GM06990 (cell line): ENCODE data around the gene HBP1.
A peak's percentile ranks its signal among the peaks of the same experiment; 100 is the strongest.

Source experiments
- DNase-seq: peaks from one replicate; pipeline ENCODE4 v3.0.0-alpha.2; 2011; ENCODE audit not compliant: insufficient read length; ENCODE audit errors: extremely low read depth
- H3K27me3 ChIP-seq: replicated peaks from 2 replicates; pipeline ENCODE4 v1.6.0; 2011; ENCODE audit warnings: low read length; ENCODE audit not compliant: control insufficient read depth, insufficient read depth
- H3K36me3 ChIP-seq: 2 replicates; pipeline ENCODE4 v1.5.1; 2011; ENCODE audit warnings: low read length; ENCODE audit not compliant: control insufficient read depth, insufficient read depth
- H3K4me3 ChIP-seq: replicated peaks from 2 replicates; pipeline ENCODE4 v1.5.1; 2011; ENCODE audit warnings: low read depth, mild to moderate bottlenecking, control low read depth, low read length
- TF ChIP-seq, protein P1 (sequence below): IDR thresholded peaks from 2 replicates; pipeline ENCODE4 v1.5.1; 2011; ENCODE audit warnings: low read length, control low read depth, mild to moderate bottlenecking, inconsistent platforms; ENCODE audit not compliant: insufficient read depth, poor library complexity, severe bottlenecking

Gene HBP1

DNA sequence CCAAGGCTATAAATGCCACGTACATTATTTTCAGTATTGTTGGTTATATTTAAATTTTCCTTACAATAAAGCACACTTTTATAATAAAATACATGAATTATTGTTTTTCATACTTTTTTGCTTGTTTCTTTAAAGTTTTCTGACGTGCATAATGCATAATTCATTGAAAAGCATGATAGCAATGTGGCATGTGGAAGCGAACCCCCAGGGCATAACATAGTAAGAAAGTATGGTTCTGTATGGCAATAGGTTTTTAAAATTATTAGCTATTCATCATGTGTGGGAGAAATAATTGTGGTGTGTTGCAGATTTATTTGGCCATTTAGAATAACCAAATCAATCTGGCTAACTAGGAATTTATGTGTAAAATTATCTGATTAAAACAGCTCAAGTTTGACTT, 7.4 kb upstream of the HBP1 start:
- no peaks in the 10 kb centered on the region for H3K36me3 ChIP-seq
- H3K27me3 ChIP-seq: no peaks in the 10 kb centered on the region
- H3K4me3 ChIP-seq: no peak overlapping the region
- DNase-seq: no peak
- TF ChIP-seq, protein P1, sequence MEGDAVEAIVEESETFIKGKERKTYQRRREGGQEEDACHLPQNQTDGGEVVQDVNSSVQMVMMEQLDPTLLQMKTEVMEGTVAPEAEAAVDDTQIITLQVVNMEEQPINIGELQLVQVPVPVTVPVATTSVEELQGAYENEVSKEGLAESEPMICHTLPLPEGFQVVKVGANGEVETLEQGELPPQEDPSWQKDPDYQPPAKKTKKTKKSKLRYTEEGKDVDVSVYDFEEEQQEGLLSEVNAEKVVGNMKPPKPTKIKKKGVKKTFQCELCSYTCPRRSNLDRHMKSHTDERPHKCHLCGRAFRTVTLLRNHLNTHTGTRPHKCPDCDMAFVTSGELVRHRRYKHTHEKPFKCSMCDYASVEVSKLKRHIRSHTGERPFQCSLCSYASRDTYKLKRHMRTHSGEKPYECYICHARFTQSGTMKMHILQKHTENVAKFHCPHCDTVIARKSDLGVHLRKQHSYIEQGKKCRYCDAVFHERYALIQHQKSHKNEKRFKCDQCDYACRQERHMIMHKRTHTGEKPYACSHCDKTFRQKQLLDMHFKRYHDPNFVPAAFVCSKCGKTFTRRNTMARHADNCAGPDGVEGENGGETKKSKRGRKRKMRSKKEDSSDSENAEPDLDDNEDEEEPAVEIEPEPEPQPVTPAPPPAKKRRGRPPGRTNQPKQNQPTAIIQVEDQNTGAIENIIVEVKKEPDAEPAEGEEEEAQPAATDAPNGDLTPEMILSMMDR: no peak

DNA sequence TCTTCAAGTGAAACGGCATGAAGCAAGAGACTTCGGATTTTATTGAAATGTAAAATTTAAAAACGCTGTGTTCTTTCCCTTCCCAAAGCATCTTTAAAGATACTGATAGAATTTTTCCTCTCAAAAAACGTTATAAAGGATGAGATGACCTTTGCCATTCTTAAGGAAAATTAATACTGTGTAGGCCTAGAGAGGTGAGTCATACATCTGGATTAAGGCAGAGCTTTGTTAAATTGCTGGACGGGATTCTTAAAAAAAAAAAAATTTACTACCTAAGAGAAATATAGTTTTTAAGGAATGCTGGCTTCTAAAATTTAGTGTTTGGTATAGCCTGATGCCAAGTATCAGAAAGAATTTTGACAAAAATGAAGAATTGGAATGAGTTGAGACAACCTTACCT, 6.3 kb upstream of the HBP1 start:
- TF ChIP-seq, protein P1: no peak
- no peak overlapping the region for H3K4me3 ChIP-seq
- no peaks in the 10 kb centered on the region for H3K36me3 ChIP-seq
- no peak for DNase-seq
- no peaks in the 10 kb centered on the region for H3K27me3 ChIP-seq

DNA sequence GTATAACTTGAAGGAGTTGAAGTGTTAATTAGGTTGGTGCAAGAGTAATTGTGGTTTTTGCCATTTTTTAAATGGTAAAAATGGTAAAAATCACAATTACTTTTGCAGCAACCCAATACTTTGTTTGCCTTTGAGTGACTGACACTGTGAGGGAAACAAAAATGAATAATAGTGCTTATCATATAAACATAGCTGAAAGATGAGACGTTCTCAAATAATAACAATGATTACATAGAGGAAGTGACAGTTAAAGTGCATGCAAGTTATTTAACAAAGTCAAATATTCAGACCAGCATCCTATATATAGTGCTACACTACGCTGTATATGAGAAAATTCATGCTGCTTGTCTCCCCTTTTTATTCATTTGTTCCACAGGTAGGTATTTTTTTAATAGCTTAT, 4.7 kb upstream of the HBP1 start:
- TF ChIP-seq, protein P1: no peak

DNA sequence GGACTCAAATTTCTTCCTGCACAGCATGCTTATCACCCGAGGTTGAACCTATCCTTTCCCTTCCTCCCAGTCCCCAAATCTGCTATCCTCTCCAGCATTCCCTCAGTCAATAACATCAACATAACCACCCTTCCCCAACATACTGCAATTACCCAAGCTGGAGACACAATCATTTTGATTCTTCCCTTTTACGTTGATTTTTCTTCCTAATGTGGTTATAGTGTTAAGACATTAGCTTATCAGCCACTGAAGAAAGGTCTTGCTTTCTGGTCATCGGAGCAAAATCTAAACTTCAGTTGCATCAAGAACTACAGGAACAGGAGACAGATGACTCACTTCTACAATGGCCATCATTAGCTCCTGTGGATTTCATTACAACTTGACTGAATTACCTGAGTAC, 3.5 kb upstream of the HBP1 start:
- no peaks in the 10 kb centered on the region for H3K36me3 ChIP-seq
- DNase-seq: no peak
- H3K4me3 ChIP-seq: no peak overlapping the region
- TF ChIP-seq, protein P1: no peak
- H3K27me3 ChIP-seq: no peaks in the 10 kb centered on the region

More for the DNA sequence above, 4.7 kb upstream of the HBP1 start:
- no peak for DNase-seq
- no peaks in the 10 kb centered on the region for H3K36me3 ChIP-seq
- H3K27me3 ChIP-seq: no peaks in the 10 kb centered on the region
- no peak overlapping the region for H3K4me3 ChIP-seq

DNA sequence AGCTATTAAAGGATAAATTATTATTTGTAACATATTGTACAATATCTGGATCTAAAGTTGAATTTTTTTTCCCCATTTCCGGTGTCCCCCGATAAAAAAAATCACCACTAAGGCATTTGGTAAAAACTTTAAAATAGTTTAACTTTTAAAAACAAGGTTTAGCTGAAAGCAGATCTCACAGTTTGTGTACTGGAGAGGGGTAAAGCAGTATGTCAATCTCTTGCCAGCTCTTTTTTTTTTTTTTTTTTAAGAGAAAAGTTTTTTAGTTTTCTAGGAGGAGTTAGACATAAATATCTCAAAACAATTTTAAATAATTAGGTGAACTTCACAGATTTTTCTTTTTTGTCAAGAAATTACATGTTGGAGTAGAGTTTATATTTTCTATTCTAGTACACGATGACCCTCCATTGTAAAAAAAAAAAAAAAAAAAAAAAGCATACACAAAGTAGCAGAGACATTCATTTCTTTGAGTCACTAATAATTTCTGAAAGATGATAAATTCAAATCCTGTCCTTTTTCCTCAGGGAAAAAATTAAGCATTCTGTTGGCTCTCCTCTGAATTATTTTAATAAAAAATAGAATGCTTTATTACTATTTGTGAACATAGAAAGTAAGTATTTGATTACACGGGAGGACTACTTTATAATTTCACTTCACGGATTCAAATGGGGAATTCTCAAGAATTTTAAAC, 1.9 kb upstream of the HBP1 start:
- Histone ChIP-seq H3K36me3 (no peaks in the 10 kb centered on the region), H3K27me3 (no peaks in the 10 kb centered on the region), H3K4me3 (peak overlapping the region; percentile 66)
- no peak for DNase-seq
- TF ChIP-seq, protein P1: no peak
